Measurements from ENCODE around the gene PTPN1. TPM values are rescaled to one million over a fixed set of nuclear protein-coding genes. Genes with fewer than 3 reads are reported as not detected.

Gene PTPN1
- total RNA-seq, 1 donor from 2014 or later: 38.1 TPM

GRCh38 chr20:50464026-50464724 lies 46.0 kb upstream of the PTPN1 start:
- H3K9me3 Mint-ChIP-seq: no peaks in the 10 kb centered on the region
- no peaks in the 10 kb centered on the region for H3K4me1 ChIP-seq
- H3K4me3 Mint-ChIP-seq: no peak overlapping the region
- TF ChIP-seq EZH2phosphoT487 (IDR thresholded peaks at IDR 0.05) (no peak), CTCF (IDR thresholded peaks at IDR 0.05) (peak; percentile 72), EZH2 (IDR thresholded peaks at IDR 0.05) (no peak)
- no peaks in the 10 kb centered on the region for H3K9me3 ChIP-seq (ENCODE audit: low read depth)
- H3K36me3 Mint-ChIP-seq: no peaks in the 10 kb centered on the region
- no peak overlapping the region for H3K9ac ChIP-seq
- DNase-seq (ENCODE audit: low spot score): peak; percentile 83
- H3K27ac Mint-ChIP-seq: no peak overlapping the region
- H3K4me3 ChIP-seq: no peak overlapping the region
- no peaks in the 10 kb centered on the region for H4K20me1 ChIP-seq (ENCODE audit: low read depth)
- no peaks in the 10 kb centered on the region for H3F3A ChIP-seq (ENCODE audit: low read depth)
- H3K4me1 Mint-ChIP-seq: no peaks in the 10 kb centered on the region
- no peak overlapping the region for H2AFZ ChIP-seq (replicated peaks)
- no peaks in the 10 kb centered on the region for H3K79me2 ChIP-seq (ENCODE audit: low read depth)
- H3K4me2 ChIP-seq: peak overlapping the region; percentile 17
- no peak overlapping the region for H3K27ac ChIP-seq
- H3K36me3 ChIP-seq: no peaks in the 10 kb centered on the region
- H3K27me3 ChIP-seq: no peaks in the 10 kb centered on the region
- peaks cover 12% of the 10 kb centered on the region for H3K27me3 Mint-ChIP-seq (ENCODE audit: insufficient read depth, low read depth)

GRCh38 chr20:50464725-50465650 lies 45.2 kb upstream of the PTPN1 start:
- TF ChIP-seq EZH2phosphoT487 (IDR thresholded peaks at IDR 0.05): no peak
- no peak for TF ChIP-seq CTCF (IDR thresholded peaks at IDR 0.05)
- TF ChIP-seq EZH2 (IDR thresholded peaks at IDR 0.05): no peak
- Histone ChIP-seq H3K4me3 (no peak overlapping the region), H3K27ac (no peak overlapping the region), H3F3A (ENCODE audit: low read depth) (no peaks in the 10 kb centered on the region), H3K4me1 (no peaks in the 10 kb centered on the region), H3K4me2 (peak overlapping the region; percentile 17), H3K79me2 (ENCODE audit: low read depth) (no peaks in the 10 kb centered on the region), H3K9ac (no peak overlapping the region), H2AFZ (replicated peaks) (no peak overlapping the region), H4K20me1 (ENCODE audit: low read depth) (no peaks in the 10 kb centered on the region), H3K27me3 (no peaks in the 10 kb centered on the region), H3K36me3 (no peaks in the 10 kb centered on the region), H3K9me3 (ENCODE audit: low read depth) (no peaks in the 10 kb centered on the region)
- Mint-ChIP-seq H3K27ac (no peak overlapping the region), H3K36me3 (no peaks in the 10 kb centered on the region), H3K4me3 (no peak overlapping the region), H3K9me3 (no peaks in the 10 kb centered on the region), H3K4me1 (no peaks in the 10 kb centered on the region), H3K27me3 (ENCODE audit: insufficient read depth, low read depth) (peaks cover 9% of the 10 kb centered on the region)
- DNase-seq (ENCODE audit: low spot score): no peak

- Mint-ChIP-seq H3K4me1 (no peaks in the 10 kb centered on the region), H3K27me3 (ENCODE audit: insufficient read depth, low read depth) (peaks cover 9% of the 10 kb centered on the region), H3K9me3 (peaks cover 2% of the 10 kb centered on the region), H3K27ac (no peak overlapping the region), H3K4me3 (no peak overlapping the region), H3K36me3 (no peaks in the 10 kb centered on the region)
- H4K20me1 ChIP-seq (ENCODE audit: low read depth): no peaks in the 10 kb centered on the region
- TF ChIP-seq CTCF (IDR thresholded peaks at IDR 0.05) (no peak), EZH2phosphoT487 (IDR thresholded peaks at IDR 0.05) (no peak), EZH2 (IDR thresholded peaks at IDR 0.05) (no peak)
- H3K4me3 ChIP-seq: no peak overlapping the region
- no peak overlapping the region for H3K27ac ChIP-seq
- no peaks in the 10 kb centered on the region for H3K36me3 ChIP-seq
- H3K27me3 ChIP-seq: no peaks in the 10 kb centered on the region
- H3K9me3 ChIP-seq (ENCODE audit: low read depth): no peaks in the 10 kb centered on the region
- no peaks in the 10 kb centered on the region for H3K79me2 ChIP-seq (ENCODE audit: low read depth)
- H3K4me1 ChIP-seq: no peaks in the 10 kb centered on the region
- no peak overlapping the region for H3K4me2 ChIP-seq
- H3K9ac ChIP-seq: no peak overlapping the region
- no peak for DNase-seq (ENCODE audit: low spot score)
- no peaks in the 10 kb centered on the region for H3F3A ChIP-seq (ENCODE audit: low read depth)
- H2AFZ ChIP-seq (replicated peaks): no peak overlapping the region
These were observed 43.0 kb upstream of the PTPN1 start for GRCh38 chr20:50467174-50467573.

Data from neural progenitor cell (in vitro differentiated cells).